ENCODE results near the gene ARHGAP15.

The ARHGAP15 gene

GRCh38 chr2:143417428-143417827 lies 288.2 kb downstream of the ARHGAP15 start:
- DNase-seq = no peak

- DNase-seq = no peak
Measured at GRCh38 chr2:143420313-143420712, 291.1 kb downstream of the ARHGAP15 start.

DNA sequence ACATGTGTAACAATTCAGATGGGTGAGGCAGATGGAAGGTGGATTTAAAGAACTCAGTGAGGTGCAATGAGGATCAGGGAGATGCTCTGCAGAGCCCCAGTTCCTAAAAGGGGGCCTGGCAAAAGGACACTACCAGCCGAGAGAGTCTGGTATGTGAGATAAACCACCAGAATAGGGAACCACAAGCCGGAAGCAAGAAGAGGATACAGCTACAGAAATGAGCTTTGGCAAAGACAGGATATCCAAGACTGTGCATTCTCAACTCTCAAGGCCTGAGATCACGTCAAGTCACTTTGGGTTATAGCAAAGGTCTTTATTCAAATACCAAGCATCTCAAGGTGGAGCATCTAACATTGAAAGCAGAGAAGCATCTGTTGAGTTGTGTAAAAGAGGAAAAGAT lies 293.5 kb downstream of the ARHGAP15 start:
- no peak for DNase-seq

GRCh38 chr2:143425896-143426295 lies 296.7 kb downstream of the ARHGAP15 start:
- no peak for DNase-seq

GRCh38 chr2:143426296-143426695 lies 297.1 kb downstream of the ARHGAP15 start:
- DNase-seq = no peak

GRCh38 chr2:143428700-143429099 lies 299.5 kb downstream of the ARHGAP15 start:
- DNase-seq = peak in 1 of 2 experiments; percentile 24

GRCh38 chr2:143429932-143430679 lies 300.9 kb downstream of the ARHGAP15 start:
- DNase-seq = no peak

DNA sequence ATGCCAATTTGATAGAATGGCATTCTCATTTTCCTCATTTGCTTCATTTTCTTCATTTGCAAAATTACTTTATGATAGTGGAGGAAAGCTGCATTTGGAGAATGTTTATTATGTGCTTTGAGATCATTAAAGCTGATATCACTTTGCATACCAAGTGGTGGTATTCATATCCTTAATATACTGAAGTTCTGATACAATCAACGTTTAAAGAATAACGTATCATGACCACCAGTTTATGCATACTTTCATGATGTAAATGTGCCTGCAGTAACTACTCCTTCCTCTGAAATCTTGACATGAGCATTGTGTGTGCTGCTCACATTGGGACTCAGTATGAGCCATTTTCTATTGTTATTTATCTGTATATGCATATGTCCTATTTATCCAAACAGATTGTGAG lies 302.1 kb downstream of the ARHGAP15 start:
- no peak for DNase-seq

DNA sequence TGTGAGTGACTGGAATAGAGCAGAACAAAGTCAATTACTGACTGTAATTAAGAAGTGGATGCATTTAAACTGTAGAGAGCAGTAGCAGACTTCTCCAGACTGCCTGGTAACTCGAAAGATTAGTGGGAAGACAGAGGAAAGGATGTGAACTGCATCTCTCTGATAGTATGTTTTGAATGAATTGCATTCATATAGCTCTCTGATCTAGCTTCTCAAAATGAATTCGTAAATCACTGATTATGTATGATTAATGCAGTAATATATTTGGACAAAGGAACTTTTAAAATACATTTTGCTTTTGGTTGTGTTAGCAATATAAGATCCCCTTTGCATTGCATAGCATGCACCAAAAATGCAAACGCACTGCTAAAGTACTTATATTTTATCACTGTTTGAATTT lies 304.0 kb downstream of the ARHGAP15 start:
- DNase-seq = no peak

GRCh38 chr2:143433840-143434239 lies 304.6 kb downstream of the ARHGAP15 start:
- DNase-seq = no peak

DNA sequence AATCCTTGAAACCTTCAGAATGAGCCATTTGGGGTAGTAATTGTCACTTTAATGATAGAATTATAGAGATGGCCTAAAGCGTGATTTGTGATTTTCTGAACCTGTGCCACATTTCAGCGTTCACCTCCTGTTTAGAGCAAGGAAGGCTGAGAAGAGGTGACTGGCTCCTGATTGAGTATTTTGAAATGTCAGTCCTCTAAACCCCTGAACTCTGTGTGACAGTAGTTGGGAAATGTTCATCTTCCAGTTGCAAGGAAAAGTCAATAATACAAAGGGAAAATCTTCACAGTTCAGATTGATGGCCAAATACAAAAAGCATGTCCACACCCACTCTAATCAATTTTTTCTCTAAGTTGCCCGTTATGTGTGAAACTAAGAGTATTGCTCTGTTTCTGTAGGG lies 305.2 kb downstream of the ARHGAP15 start:
- no peak for DNase-seq

DNA sequence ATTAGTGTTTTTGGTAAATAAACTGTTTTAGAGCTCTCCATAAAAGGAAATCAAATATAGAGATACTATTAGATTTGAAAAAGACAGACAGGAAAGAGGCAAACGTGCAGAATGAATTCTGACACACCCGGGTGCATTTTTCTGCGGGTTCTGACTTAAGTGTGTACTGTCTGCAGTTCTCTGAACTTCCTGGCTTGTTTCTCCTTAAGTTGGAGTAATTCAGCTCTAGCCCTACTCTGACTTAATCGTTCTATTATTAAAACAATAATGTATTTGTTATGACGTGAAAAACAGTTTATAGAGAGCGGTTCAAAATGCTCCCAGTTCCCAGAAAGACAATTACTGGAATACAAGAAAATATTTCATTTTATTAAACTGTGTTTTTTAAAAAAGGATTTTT lies 305.9 kb downstream of the ARHGAP15 start:
- DNase-seq = no peak

GRCh38 chr2:143436951-143437350 lies 307.7 kb downstream of the ARHGAP15 start:
- DNase-seq = no peak

- DNase-seq = no peak
Measured at GRCh38 chr2:143440411-143441012, 311.3 kb downstream of the ARHGAP15 start.

DNA sequence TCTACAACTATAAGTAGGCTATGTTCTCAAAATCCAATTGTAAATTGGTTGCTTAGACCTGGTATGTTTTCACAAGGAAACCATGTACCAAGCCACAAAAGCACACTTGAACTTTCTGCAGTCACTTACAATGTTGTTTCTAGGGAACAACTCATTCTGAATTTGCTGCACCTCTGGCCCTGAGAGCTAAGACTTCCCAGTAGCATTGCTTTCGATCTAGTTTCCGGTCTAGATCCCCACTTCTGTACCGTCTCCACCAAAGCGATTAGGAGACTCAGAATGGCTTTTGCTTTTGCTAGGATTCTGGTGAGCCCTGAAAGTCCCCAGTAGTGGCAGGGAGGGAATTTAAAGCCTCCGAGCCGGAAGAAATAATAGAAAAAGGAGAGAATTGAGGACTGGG lies 313.0 kb downstream of the ARHGAP15 start:
- DNase-seq = no peak

GRCh38 chr2:143451642-143452281 lies 322.5 kb downstream of the ARHGAP15 start:
- DNase-seq = no peak

DNA sequence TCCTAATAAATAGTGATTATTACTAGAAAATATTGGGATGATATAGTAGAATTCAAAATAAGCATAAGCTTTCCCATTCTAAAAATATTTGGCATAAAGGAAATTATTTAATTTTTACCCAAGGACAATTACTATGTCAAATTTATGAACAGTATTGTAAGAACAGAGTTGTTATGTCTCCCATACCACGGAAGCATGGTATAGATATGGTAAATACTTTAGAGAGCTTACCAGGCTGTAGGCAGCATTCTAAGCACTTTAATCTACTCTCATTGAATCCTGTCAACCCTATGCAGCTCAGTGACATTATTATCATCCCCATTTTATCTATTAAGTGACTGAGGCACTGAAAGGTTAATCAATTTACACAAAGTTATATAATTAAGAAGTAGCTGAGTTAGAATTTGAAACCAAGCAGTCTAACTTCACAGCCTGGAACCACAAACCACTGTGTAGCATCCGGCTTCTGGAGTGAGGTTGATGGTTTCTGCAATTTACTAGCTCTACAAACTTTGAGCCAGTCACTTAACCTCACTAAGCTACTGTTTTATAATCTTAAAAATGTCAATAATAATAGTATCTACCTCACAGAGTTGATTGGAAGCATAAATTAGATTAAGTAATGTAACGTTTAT lies 323.7 kb downstream of the ARHGAP15 start:
- peak in 1 of 2 experiments; percentile 39 for DNase-seq

DNA sequence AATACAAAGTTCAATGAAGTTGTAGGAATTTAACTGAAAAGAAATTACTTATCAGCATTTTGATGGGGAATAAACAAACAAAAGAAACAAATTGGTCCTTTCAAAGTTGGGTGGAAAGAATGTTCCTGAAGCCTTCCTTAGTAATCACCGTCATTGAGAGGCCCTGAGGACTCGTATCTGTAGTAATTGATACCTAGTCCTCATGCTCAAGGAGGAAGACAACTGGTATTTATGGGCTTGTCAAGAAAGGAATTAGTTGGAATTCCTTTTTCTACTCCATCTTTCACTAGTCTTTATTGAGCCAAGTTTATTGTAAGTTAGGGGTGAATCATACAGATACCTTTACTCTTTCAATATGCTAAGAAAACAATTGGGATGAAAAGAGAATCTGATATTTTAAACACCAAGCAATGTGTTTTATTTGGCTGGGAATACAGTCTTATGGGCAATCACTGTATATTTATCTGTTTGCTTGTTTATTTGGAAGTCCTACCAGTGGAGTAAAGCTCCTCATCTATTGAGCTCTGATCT lies 324.8 kb downstream of the ARHGAP15 start:
- DNase-seq = no peak

GRCh38 chr2:143455317-143455716 lies 326.1 kb downstream of the ARHGAP15 start:
- DNase-seq = no peak

GRCh38 chr2:143458258-143459190 lies 329.3 kb downstream of the ARHGAP15 start:
- no peak for DNase-seq

GRCh38 chr2:143460382-143460781 lies 331.2 kb downstream of the ARHGAP15 start:
- no peak for DNase-seq

DNA sequence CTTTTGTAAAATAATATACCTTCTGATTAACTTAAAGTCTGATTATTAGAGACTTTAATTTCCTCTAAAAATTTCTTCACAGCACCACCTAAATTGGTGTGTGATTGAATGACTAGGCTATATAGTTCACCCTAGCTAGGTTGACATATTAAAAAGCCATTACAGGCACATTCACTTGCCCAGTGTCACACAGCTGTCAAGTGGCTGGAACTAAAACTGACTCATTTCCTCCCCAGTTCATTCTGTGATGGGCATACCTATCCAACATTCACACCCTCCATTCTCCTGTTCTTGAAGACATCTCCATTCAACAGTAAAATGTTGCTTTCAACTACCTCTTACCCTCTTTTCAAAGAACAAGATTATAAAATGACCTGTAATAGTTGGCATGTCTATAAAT lies 334.5 kb downstream of the ARHGAP15 start:
- DNase-seq = no peak
